ENCODE measurements around the gene EPB41L4B. TPM values are rescaled to one million over a fixed set of nuclear protein-coding genes. Genes with fewer than 3 reads are reported as not detected.

The EPB41L4B gene
- total and polyA plus RNA-seq, 2 donors = 0.71 to 4.2 TPM

DNA sequence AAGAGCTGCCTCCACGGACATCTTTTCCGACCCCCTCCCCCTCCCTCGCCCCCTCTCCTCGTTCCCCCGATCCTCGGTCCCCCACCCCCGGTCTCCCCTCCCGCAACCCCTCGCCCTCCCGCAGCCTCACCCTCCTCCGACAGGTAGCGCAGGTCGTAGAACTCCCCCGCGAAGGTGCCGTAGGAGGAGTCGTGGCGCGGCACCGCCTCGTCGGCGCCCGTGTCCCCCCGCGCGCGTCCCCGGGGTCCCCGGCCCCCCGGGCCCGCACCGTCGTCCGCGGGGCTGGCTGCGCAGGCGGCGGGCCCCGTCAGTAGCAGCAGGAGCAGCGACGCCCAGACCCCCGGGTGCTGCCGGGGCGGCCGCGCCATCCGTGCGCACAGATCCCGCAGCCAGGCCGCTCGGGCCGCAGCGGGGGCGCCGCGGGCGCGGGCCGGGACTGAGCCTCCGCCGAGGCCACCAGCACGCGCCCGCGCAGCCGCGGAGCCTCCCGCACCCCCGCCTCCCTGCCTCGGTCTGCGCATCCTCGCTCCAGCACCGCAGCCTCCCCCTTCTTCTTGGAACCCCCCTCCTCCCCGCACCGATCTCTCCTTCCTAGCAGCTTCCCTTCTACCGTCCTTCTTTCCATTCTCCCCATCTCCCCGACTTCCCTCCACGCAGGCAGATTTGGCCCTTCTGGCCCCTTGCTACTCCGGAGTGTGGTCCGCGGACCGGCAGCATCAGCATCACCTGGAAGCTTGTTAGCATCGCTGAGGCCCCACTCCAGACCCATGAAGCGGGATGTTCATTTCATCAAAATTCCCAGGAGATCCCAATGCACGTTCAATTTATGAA lies 153.9 kb downstream of the EPB41L4B start, which contains the start of gene FRRS1L:
TSS of gene FRRS1L (minus strand) at position 479 of the 831 bp plus-strand sequence. CDS start at position 368, 111 bp downstream.
- WGBS = 9% methylated on average over 85 of the region's 86 CpGs
- no peak for DNase-seq (ENCODE audit: low read depth in 6 of 9, low spot score in 9 of 9)
- no peaks in the 10 kb centered on the region for H3K36me3 ChIP-seq (ENCODE audit: control insufficient read depth in 2 of 2, insufficient read depth in 2 of 2, low read length in 1 of 2)
- no peak within 1 kb of the TSS for H3K27ac ChIP-seq (ENCODE audit: low read depth in 1 of 2, low read length in 1 of 2)
- H3K4me1 ChIP-seq (ENCODE audit: control insufficient read depth in 2 of 2, insufficient read depth in 2 of 2, low read length in 2 of 2) = no peaks in the 10 kb centered on the region
- peaks cover 29 to 51% of the 10 kb centered on the region in 2 donors for H3K27me3 ChIP-seq (ENCODE audit: control insufficient read depth in 2 of 2, insufficient read depth in 1 of 2, low read length in 1 of 2)
- peaks cover 0 to 1% of the 10 kb centered on the region in 2 donors for H3K9me3 ChIP-seq (ENCODE audit: control insufficient read depth in 2 of 2, insufficient read depth in 1 of 2, low read length in 1 of 2)
- H3K4me3 ChIP-seq (ENCODE audit: low read length in 2 of 2) = peak within 1 kb of the TSS in 1 of 2 donors; percentile 20

DNA sequence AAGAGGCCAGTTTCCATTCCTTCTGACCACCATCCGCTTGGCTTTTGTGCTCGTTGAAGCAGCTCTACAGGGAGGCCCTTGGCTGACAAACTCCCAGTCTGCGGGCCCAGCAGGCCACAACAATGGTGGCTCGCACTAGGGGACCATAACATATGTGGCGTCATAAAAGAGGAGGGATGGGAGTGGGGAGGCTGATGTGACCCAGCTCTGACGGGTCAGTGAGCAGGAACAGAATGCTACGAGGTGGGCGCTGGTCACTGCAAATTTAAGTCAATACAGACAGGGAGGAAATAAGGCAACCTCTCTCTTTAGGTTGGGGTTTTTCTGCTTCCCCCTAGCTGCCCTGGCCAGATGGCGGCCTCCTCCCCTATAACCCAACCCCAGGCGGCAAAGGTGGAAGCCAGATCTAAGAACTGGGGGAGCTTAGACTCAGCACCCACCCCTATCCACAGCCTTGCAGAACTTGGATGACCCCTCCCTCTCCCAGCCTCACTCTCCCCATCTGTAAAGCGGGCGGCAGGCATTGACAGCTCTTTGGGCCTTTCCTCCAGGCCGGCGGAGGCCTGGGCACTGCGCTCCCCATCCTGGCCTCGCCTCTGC lies 154.6 kb downstream of the EPB41L4B start:
- H3K4me1 ChIP-seq (ENCODE audit: control insufficient read depth in 2 of 2, insufficient read depth in 2 of 2, low read length in 2 of 2) = no peaks in the 10 kb centered on the region
- 88% methylated on average over 16 of the region's 16 CpGs for WGBS
- H3K36me3 ChIP-seq (ENCODE audit: control insufficient read depth in 2 of 2, insufficient read depth in 2 of 2, low read length in 1 of 2) = no peaks in the 10 kb centered on the region
- DNase-seq (ENCODE audit: low read depth in 6 of 9, low spot score in 9 of 9) = no peak
- H3K4me3 ChIP-seq (ENCODE audit: low read length in 2 of 2) = no peak overlapping the region
- no peak overlapping the region for H3K27ac ChIP-seq (ENCODE audit: low read depth in 1 of 2, low read length in 1 of 2)
- H3K9me3 ChIP-seq (ENCODE audit: control insufficient read depth in 2 of 2, insufficient read depth in 1 of 2, low read length in 1 of 2) = peaks cover 0 to 1% of the 10 kb centered on the region in 2 donors
- peaks cover 29 to 51% of the 10 kb centered on the region in 2 donors for H3K27me3 ChIP-seq (ENCODE audit: control insufficient read depth in 2 of 2, insufficient read depth in 1 of 2, low read length in 1 of 2)

DNA sequence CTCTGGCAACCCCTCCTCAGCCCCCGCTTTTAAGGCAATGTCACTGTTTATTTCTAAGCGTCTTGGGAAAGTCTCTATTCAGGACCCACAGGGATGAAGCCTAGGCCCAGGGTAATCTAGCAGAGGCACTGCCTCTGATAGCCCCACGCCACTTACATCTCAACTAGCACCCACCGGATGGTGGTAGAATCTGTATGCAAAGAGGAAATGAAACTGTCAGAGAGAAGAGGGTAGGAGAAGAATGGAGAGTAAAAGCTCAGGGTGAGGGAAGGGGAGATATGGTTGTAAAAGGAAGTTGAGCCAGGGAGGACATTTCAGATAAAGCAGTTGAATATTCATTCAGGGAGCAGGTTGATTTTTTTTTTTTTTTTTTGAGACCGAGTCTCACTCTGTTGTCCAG lies 156.8 kb downstream of the EPB41L4B start:
- H3K27ac ChIP-seq (ENCODE audit: low read depth in 1 of 2, low read length in 1 of 2) = no peak overlapping the region
- DNase-seq (ENCODE audit: low read depth in 6 of 9, low spot score in 9 of 9) = no peak
- peaks cover 29 to 46% of the 10 kb centered on the region in 2 donors for H3K27me3 ChIP-seq (ENCODE audit: control insufficient read depth in 2 of 2, insufficient read depth in 1 of 2, low read length in 1 of 2)
- no peak overlapping the region for H3K4me3 ChIP-seq (ENCODE audit: low read length in 2 of 2)
- no peaks in the 10 kb centered on the region for H3K36me3 ChIP-seq (ENCODE audit: control insufficient read depth in 2 of 2, insufficient read depth in 2 of 2, low read length in 1 of 2)
- 72% methylated on average over 5 of the region's 5 CpGs for WGBS
- peaks cover 0 to 1% of the 10 kb centered on the region in 2 donors for H3K9me3 ChIP-seq (ENCODE audit: control insufficient read depth in 2 of 2, insufficient read depth in 1 of 2, low read length in 1 of 2)
- H3K4me1 ChIP-seq (ENCODE audit: control insufficient read depth in 2 of 2, insufficient read depth in 2 of 2, low read length in 2 of 2) = no peaks in the 10 kb centered on the region

DNA sequence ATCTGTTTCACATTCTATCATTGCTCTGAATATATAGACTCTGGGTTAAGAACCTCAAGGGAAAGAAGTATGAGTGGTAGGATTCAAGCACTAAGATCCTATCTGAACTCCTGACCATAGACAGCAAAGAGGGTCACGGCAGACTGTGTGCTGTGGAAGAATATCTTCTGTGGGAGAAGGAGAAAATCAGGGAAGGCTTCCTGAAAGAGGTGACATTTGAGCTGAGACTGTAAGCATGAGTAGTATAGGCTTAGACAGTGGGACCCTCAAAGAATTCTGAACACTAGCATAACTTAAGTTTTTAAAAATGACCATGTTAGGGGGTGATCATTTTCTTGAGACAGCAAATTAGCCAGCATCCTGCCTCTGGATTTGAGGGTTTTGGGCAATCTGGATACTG lies 157.7 kb downstream of the EPB41L4B start:
- Histone ChIP-seq H3K9me3 (ENCODE audit: control insufficient read depth in 2 of 2, insufficient read depth in 1 of 2, low read length in 1 of 2) (peaks cover 0 to 1% of the 10 kb centered on the region in 2 donors), H3K27ac (ENCODE audit: low read depth in 1 of 2, low read length in 1 of 2) (no peak overlapping the region), H3K27me3 (ENCODE audit: control insufficient read depth in 2 of 2, insufficient read depth in 1 of 2, low read length in 1 of 2) (peaks cover 26 to 40% of the 10 kb centered on the region in 2 donors), H3K4me1 (ENCODE audit: control insufficient read depth in 2 of 2, insufficient read depth in 2 of 2, low read length in 2 of 2) (no peaks in the 10 kb centered on the region), H3K36me3 (ENCODE audit: control insufficient read depth in 2 of 2, insufficient read depth in 2 of 2, low read length in 1 of 2) (no peaks in the 10 kb centered on the region), H3K4me3 (ENCODE audit: low read length in 2 of 2) (no peak overlapping the region)
- WGBS = 97% methylated on average over 1 of the region's 1 CpG
- no peak for DNase-seq (ENCODE audit: low read depth in 6 of 9, low spot score in 9 of 9)

DNA sequence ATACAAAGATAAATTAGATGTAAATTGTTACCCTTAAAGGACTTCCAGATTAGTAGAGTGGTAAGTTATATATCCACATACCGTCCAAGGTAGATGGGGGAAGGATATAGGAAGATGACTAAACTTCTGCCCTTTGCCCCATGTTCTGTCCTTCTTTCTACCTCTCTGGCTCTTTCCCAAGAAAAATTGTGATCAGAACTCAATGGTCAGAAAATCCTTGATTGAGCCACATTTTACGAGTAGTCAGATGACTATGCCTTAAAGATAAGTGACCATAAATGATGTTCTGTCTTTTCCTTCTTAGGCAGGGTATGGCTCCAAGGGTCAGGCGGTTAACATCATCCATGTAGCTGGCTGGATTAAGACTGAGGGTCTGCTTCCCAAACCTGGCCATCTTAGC lies 158.2 kb downstream of the EPB41L4B start:
- DNase-seq (ENCODE audit: low read depth in 6 of 9, low spot score in 9 of 9) = no peak
- Histone ChIP-seq H3K36me3 (ENCODE audit: control insufficient read depth in 2 of 2, insufficient read depth in 2 of 2, low read length in 1 of 2) (no peaks in the 10 kb centered on the region), H3K4me1 (ENCODE audit: control insufficient read depth in 2 of 2, insufficient read depth in 2 of 2, low read length in 2 of 2) (no peaks in the 10 kb centered on the region), H3K27ac (ENCODE audit: low read depth in 1 of 2, low read length in 1 of 2) (no peak overlapping the region), H3K4me3 (ENCODE audit: low read length in 2 of 2) (no peak overlapping the region), H3K9me3 (ENCODE audit: control insufficient read depth in 2 of 2, insufficient read depth in 1 of 2, low read length in 1 of 2) (peaks cover 0 to 1% of the 10 kb centered on the region in 2 donors), H3K27me3 (ENCODE audit: control insufficient read depth in 2 of 2, insufficient read depth in 1 of 2, low read length in 1 of 2) (peaks cover 23 to 35% of the 10 kb centered on the region in 2 donors)
- WGBS = over 99% methylated on average over 3 of the region's 3 CpGs

DNA sequence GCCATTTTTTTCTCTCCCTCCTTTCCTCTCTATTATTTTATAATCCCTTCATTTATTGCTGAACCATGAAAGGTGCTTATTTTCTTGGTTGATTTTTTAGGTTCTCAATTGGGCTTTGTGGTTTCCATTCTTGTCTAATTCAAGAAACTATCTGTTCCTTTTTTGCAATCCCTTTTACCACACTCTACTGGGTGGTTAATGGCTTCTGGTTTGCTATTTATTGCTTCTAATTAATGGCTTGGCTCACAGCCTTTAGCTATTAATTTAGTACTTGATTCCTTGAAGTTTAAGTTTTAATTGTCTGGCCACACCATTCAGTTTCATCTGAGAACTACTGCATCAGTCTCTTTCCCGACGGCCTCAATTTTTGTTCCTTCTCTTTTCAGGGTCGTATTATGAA lies 159.4 kb downstream of the EPB41L4B start:
- H3K27ac ChIP-seq (ENCODE audit: low read depth in 1 of 2, low read length in 1 of 2) = no peak overlapping the region
- 96% methylated on average over 3 of the region's 3 CpGs for WGBS

DNA sequence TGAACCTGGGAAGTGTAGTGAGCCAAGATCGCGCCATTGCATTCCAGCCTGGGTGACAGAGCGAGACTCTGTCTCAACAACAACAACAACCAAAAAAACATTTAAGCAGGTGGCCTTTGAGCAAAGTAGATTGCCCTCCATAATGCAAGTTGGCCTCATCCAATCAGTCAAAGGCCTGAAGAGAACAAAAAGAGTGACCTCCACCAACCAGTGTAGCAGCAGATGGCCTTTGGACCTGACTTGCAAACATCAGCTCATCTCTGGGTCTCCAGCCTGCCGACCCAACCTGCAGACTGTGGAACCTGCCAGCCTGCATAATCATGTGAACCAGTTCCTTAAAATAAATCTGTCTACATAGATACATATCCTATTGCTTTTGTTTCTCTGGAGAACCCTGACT lies 161.3 kb downstream of the EPB41L4B start:
- no peaks in the 10 kb centered on the region for H3K9me3 ChIP-seq (ENCODE audit: control insufficient read depth in 2 of 2, insufficient read depth in 1 of 2, low read length in 1 of 2)
- DNase-seq (ENCODE audit: low read depth in 6 of 9, low spot score in 9 of 9) = no peak
- 87% methylated on average over 4 of the region's 4 CpGs for WGBS
- H3K27me3 ChIP-seq (ENCODE audit: control insufficient read depth in 2 of 2, insufficient read depth in 1 of 2, low read length in 1 of 2) = peaks cover 0 to 7% of the 10 kb centered on the region in 2 donors
- H3K4me1 ChIP-seq (ENCODE audit: control insufficient read depth in 2 of 2, insufficient read depth in 2 of 2, low read length in 2 of 2) = no peaks in the 10 kb centered on the region
- H3K36me3 ChIP-seq (ENCODE audit: control insufficient read depth in 2 of 2, insufficient read depth in 2 of 2, low read length in 1 of 2) = no peaks in the 10 kb centered on the region
- no peak overlapping the region for H3K27ac ChIP-seq (ENCODE audit: low read depth in 1 of 2, low read length in 1 of 2)
- H3K4me3 ChIP-seq (ENCODE audit: low read length in 2 of 2) = no peak overlapping the region

More for the DNA sequence above, 159.4 kb downstream of the EPB41L4B start:
- no peaks in the 10 kb centered on the region for H3K4me1 ChIP-seq (ENCODE audit: control insufficient read depth in 2 of 2, insufficient read depth in 2 of 2, low read length in 2 of 2)
- H3K27me3 ChIP-seq (ENCODE audit: control insufficient read depth in 2 of 2, insufficient read depth in 1 of 2, low read length in 1 of 2) = peaks cover 11 to 25% of the 10 kb centered on the region in 2 donors
- H3K9me3 ChIP-seq (ENCODE audit: control insufficient read depth in 2 of 2, insufficient read depth in 1 of 2, low read length in 1 of 2) = peaks cover 0 to 1% of the 10 kb centered on the region in 2 donors
- no peak for DNase-seq (ENCODE audit: low read depth in 6 of 9, low spot score in 9 of 9)
- H3K4me3 ChIP-seq (ENCODE audit: low read length in 2 of 2) = no peak overlapping the region
- no peaks in the 10 kb centered on the region for H3K36me3 ChIP-seq (ENCODE audit: control insufficient read depth in 2 of 2, insufficient read depth in 2 of 2, low read length in 1 of 2)

DNA sequence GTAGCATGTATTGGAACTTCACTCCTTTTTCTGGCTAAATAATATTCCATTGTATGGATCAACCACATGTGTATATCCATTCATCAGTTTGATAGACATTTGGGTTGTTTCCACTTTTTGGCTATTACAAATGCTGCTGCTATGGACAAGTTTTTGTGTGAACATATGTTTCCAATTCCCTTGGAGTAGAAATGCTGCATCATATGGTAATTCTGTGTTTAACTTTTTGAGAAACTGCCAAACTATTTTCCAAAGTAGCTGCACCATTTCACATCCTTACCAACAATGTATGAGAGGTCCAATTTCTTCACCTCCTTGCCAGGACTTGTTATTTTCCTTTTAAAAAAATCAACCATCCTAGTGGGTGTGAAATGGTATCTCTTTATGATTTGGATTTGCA lies 162.2 kb downstream of the EPB41L4B start:
- no peak for DNase-seq (ENCODE audit: low read depth in 6 of 9, low spot score in 9 of 9)
- H3K27me3 ChIP-seq (ENCODE audit: control insufficient read depth in 2 of 2, insufficient read depth in 1 of 2, low read length in 1 of 2) = peaks cover 0 to under 1% of the 10 kb centered on the region in 2 donors
- no peak overlapping the region for H3K27ac ChIP-seq (ENCODE audit: low read depth in 1 of 2, low read length in 1 of 2)
- H3K9me3 ChIP-seq (ENCODE audit: control insufficient read depth in 2 of 2, insufficient read depth in 1 of 2, low read length in 1 of 2) = peaks cover 0 to 4% of the 10 kb centered on the region in 2 donors
- H3K36me3 ChIP-seq (ENCODE audit: control insufficient read depth in 2 of 2, insufficient read depth in 2 of 2, low read length in 1 of 2) = no peaks in the 10 kb centered on the region
- H3K4me1 ChIP-seq (ENCODE audit: control insufficient read depth in 2 of 2, insufficient read depth in 2 of 2, low read length in 2 of 2) = no peaks in the 10 kb centered on the region
- H3K4me3 ChIP-seq (ENCODE audit: low read length in 2 of 2) = no peak overlapping the region

DNA sequence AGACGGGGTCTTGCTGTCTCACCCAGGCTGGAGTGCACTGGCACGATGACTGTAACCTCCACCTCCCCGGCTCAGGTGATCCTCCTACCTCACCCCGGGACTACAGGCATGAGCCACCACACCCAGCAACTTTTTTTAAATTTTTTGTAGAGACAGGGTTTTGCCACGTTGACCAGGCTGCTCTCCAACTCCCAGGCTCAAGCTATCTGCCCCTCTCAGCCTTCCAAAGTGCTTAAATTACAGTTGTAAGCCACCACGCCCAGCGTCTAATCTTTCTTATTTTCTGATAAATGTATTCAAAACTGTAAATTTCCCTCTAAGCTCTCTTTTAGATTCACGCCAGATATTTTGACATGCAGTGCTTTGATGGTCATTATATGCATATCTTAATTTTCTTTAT lies 164.2 kb downstream of the EPB41L4B start:
- DNase-seq (ENCODE audit: low read depth in 6 of 9, low spot score in 9 of 9) = no peak
- 92% methylated on average over 8 of the region's 8 CpGs for WGBS

More for the DNA sequence above, 164.2 kb downstream of the EPB41L4B start:
- H3K4me1 ChIP-seq (ENCODE audit: control insufficient read depth in 2 of 2, insufficient read depth in 2 of 2, low read length in 2 of 2) = no peaks in the 10 kb centered on the region
- no peak overlapping the region for H3K27ac ChIP-seq (ENCODE audit: low read depth in 1 of 2, low read length in 1 of 2)
- no peaks in the 10 kb centered on the region for H3K36me3 ChIP-seq (ENCODE audit: control insufficient read depth in 2 of 2, insufficient read depth in 2 of 2, low read length in 1 of 2)
- H3K9me3 ChIP-seq (ENCODE audit: control insufficient read depth in 2 of 2, insufficient read depth in 1 of 2, low read length in 1 of 2) = peaks cover 0 to 7% of the 10 kb centered on the region in 2 donors
- no peak overlapping the region for H3K4me3 ChIP-seq (ENCODE audit: low read length in 2 of 2)
- no peaks in the 10 kb centered on the region for H3K27me3 ChIP-seq (ENCODE audit: control insufficient read depth in 2 of 2, insufficient read depth in 1 of 2, low read length in 1 of 2)

All from thymus (tissue), 11 donors.